Osteoblast (primary cell): Measurements from ENCODE around the gene ZFP36L2. TPM values are rescaled to one million over a fixed set of nuclear protein-coding genes. Genes with fewer than 3 reads are reported as not detected.

ENCODE experiments used
- DNase-seq: peaks from one replicate; pipeline ENCODE4 v3.0.0; 2011; ENCODE audit warnings: low spot score, mixed read lengths; ENCODE audit not compliant: insufficient read length; ENCODE audit errors: missing footprints
- H2AFZ ChIP-seq: 2 replicates; pipeline ENCODE4 v1.6.0; 2011; ENCODE audit warnings: mild to moderate bottlenecking, low read length
- H3K27ac ChIP-seq: 2 replicates; pipeline ENCODE4 v1.5.1; 2011; ENCODE audit warnings: mild to moderate bottlenecking, low read depth, low read length, moderate library complexity
- H3K27me3 ChIP-seq: 2 replicates; pipeline ENCODE4 v1.6.0; 2012; ENCODE audit warnings: mild to moderate bottlenecking, control low read depth, inconsistent platforms, low read length, moderate library complexity; ENCODE audit not compliant: insufficient read depth
- H3K36me3 ChIP-seq: 2 replicates; pipeline ENCODE4 v1.5.1; 2011; ENCODE audit warnings: mild to moderate bottlenecking, low read length, control low read depth, moderate library complexity; ENCODE audit not compliant: insufficient read depth
- H3K4me1 ChIP-seq: 2 replicates; pipeline ENCODE4 v1.5.1; 2011; ENCODE audit warnings: mild to moderate bottlenecking, low read length, control low read depth, moderate library complexity; ENCODE audit not compliant: insufficient read depth
- H3K4me2 ChIP-seq: 2 replicates; pipeline ENCODE4 v1.6.0; 2011; ENCODE audit warnings: mild to moderate bottlenecking, low read length; ENCODE audit not compliant: insufficient read depth
- H3K4me3 ChIP-seq: fragments of 200-600 bp; sonication (generic); 3 replicates; pipeline ENCODE4 v1.5.1; 2012; ENCODE audit warnings: mild to moderate bottlenecking, low read length, inconsistent platforms; ENCODE audit not compliant: insufficient read depth
- H3K79me2 ChIP-seq: 2 replicates; pipeline ENCODE4 v1.6.0; 2012; ENCODE audit warnings: mild to moderate bottlenecking, low read length, control low read depth, inconsistent platforms; ENCODE audit not compliant: insufficient read depth
- H3K9me3 ChIP-seq: 2 replicates; pipeline ENCODE4 v1.5.1; 2011; ENCODE audit warnings: low read depth, low read length, control low read depth
- H4K20me1 ChIP-seq: 2 replicates; pipeline ENCODE4 v1.6.0; 2012; ENCODE audit warnings: mild to moderate bottlenecking, low read length, control low read depth; ENCODE audit not compliant: insufficient read depth
- total RNA-seq: library from RNA; depleted of rRNA; stranded (reverse); fragments of >200 nt; gene quantifications from 2 replicates; pipeline ENCODE4 v1.2.3, GENCODE V29; 2012
- TF ChIP-seq, protein P1 (sequence below): IDR thresholded peaks from 2 replicates; pipeline ENCODE4 v1.5.1; 2011; ENCODE audit warnings: mild to moderate bottlenecking, low read depth, low read length, moderate library complexity; ENCODE audit errors: extremely low read depth

Gene ZFP36L2
- total RNA-seq, 1 donor = 15.6 TPM

- Histone ChIP-seq H3K4me3 (no peak overlapping the region), H3K4me1 (peaks cover 12% of the 10 kb centered on the region), H3K79me2 (no peaks in the 10 kb centered on the region), H3K4me2 (no peak overlapping the region), H3K27me3 (no peaks in the 10 kb centered on the region), H2AFZ (no peak overlapping the region), H3K27ac (no peak overlapping the region), H4K20me1 (no peaks in the 10 kb centered on the region), H3K36me3 (no peaks in the 10 kb centered on the region), H3K9me3 (no peaks in the 10 kb centered on the region)
- no peak for DNase-seq
- TF ChIP-seq, protein P1, sequence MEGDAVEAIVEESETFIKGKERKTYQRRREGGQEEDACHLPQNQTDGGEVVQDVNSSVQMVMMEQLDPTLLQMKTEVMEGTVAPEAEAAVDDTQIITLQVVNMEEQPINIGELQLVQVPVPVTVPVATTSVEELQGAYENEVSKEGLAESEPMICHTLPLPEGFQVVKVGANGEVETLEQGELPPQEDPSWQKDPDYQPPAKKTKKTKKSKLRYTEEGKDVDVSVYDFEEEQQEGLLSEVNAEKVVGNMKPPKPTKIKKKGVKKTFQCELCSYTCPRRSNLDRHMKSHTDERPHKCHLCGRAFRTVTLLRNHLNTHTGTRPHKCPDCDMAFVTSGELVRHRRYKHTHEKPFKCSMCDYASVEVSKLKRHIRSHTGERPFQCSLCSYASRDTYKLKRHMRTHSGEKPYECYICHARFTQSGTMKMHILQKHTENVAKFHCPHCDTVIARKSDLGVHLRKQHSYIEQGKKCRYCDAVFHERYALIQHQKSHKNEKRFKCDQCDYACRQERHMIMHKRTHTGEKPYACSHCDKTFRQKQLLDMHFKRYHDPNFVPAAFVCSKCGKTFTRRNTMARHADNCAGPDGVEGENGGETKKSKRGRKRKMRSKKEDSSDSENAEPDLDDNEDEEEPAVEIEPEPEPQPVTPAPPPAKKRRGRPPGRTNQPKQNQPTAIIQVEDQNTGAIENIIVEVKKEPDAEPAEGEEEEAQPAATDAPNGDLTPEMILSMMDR = no peak
These were observed 23.6 kb upstream of the ZFP36L2 start for GRCh38 chr2:43250015-43250414.

DNA sequence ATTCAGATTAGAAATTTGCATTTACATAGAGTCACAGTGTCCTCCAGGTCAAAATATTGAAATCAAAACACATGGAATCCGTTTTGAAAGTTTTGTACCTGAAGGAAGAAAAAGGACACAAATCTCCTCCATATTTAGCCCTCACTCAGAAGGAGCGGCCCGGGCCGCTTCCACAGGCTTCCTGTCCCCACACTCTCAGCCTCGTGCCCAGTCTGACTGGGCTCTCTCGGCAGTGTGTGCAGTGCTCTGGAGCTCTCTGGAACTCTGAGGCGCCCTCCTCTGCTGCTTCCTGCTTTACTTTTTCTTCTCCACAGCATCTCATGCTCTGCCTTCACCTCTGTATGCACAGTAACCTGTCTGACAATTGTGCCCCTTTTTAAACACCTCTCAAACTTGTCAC, 22.2 kb upstream of the ZFP36L2 start:
- Histone ChIP-seq H3K9me3 (no peaks in the 10 kb centered on the region), H3K36me3 (peaks cover 4% of the 10 kb centered on the region), H4K20me1 (no peaks in the 10 kb centered on the region), H3K79me2 (no peaks in the 10 kb centered on the region), H2AFZ (no peak overlapping the region), H3K4me3 (no peak overlapping the region), H3K27ac (no peak overlapping the region), H3K4me2 (no peak overlapping the region), H3K4me1 (peaks cover 12% of the 10 kb centered on the region), H3K27me3 (no peaks in the 10 kb centered on the region)
- no peak for DNase-seq
- TF ChIP-seq, protein P1 = no peak

GRCh38 chr2:43246641-43247040, 20.2 kb upstream of the ZFP36L2 start:
- DNase-seq = no peak
- Histone ChIP-seq H3K36me3 (peaks cover 4% of the 10 kb centered on the region), H3K4me1 (peaks cover 10% of the 10 kb centered on the region), H3K4me3 (no peak overlapping the region), H3K27ac (no peak overlapping the region), H3K27me3 (no peaks in the 10 kb centered on the region), H3K4me2 (no peak overlapping the region), H4K20me1 (no peaks in the 10 kb centered on the region), H3K79me2 (no peaks in the 10 kb centered on the region), H3K9me3 (no peaks in the 10 kb centered on the region), H2AFZ (no peak overlapping the region)
- TF ChIP-seq, protein P1 = no peak

DNA sequence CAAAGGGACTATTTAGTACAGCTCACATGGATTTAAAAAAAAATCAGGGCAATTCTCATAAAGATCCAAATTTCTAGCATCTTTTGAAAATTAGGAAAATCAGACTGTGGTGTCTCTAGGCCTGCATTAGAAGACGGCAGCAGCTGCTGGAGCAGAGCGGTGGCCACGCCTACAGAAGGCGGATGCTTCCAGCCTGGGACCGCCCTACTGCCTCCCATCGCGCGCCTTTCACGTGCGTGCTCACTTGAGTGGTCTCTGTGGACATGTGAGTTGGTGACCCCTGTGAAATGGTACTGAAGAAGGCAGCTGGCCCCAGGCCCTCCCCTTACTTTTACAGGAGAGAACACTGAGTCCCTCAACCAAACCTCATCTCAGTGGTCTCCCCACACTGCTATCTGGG, 15.2 kb upstream of the ZFP36L2 start:
- Histone ChIP-seq H3K9me3 (no peaks in the 10 kb centered on the region), H3K79me2 (no peaks in the 10 kb centered on the region), H3K27ac (no peak overlapping the region), H3K4me1 (peaks cover 9% of the 10 kb centered on the region), H4K20me1 (no peaks in the 10 kb centered on the region), H2AFZ (no peak overlapping the region), H3K4me2 (no peak overlapping the region), H3K27me3 (no peaks in the 10 kb centered on the region), H3K4me3 (no peak overlapping the region), H3K36me3 (peaks cover 4% of the 10 kb centered on the region)
- TF ChIP-seq, protein P1 = no peak
- no peak for DNase-seq
